ENCODE results near the gene PAK5. TPM values are rescaled to one million over a fixed set of nuclear protein-coding genes. Genes with fewer than 3 reads are reported as not detected.

Gene PAK5
- total RNA-seq, 1 experiment from 2014 or later = not detected

DNA sequence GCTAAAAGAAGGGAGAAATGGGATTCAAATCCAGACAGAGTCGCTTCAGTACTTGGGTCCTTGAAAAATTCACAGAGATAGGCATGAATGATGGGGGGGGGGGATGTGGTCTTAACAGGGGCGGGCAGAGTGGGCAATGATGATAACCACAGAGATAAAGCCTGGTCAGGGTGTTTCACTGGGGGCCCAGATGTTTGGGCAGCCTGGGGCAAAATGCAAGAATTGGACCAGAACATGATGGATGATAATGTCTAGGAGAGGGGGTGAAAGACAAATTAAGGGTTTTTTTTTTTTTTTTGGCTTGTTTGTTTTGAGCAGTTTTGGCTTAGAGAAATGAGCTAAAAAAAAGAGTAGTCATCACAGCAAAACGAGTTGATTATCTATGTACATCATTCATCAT, 267.1 kb downstream of the PAK5 start:
- Histone ChIP-seq H3K9ac (ENCODE audit: low read length) (no peak overlapping the region), H3K9me2 (ENCODE audit: insufficient read depth) (no peaks in the 10 kb centered on the region), H3K9me3 (ENCODE audit: control insufficient read depth in 1 of 2, insufficient read depth in 1 of 2, low read depth in 1 of 2, low read length in 2 of 2) (no peaks in the 10 kb centered on the region), H3K4me3 (replicated peaks in 1 of 2; ENCODE audit: low read depth in 1 of 2, low read length in 2 of 2) (no peak overlapping the region), H3K4me2 (ENCODE audit: low read length) (no peak overlapping the region), H4K20me1 (ENCODE audit: insufficient read depth) (no peaks in the 10 kb centered on the region), H3K79me2 (ENCODE audit: insufficient read depth, low read length) (no peaks in the 10 kb centered on the region), H2AFZ (ENCODE audit: low read depth, low read length, poor library complexity, severe bottlenecking) (no peak overlapping the region), H3K36me3 (ENCODE audit: control insufficient read depth in 1 of 2, insufficient read depth in 2 of 2, low read length in 2 of 2) (no peaks in the 10 kb centered on the region), H3K27me3 (ENCODE audit: insufficient read depth, low read length) (peaks cover 29% of the 10 kb centered on the region; the same call in 1 of the 2 replicates), H3K27ac (ENCODE audit: low read depth, low read length) (no peak overlapping the region), H3K4me1 (ENCODE audit: control insufficient read depth in 1 of 2, insufficient read depth in 2 of 2, low read length in 2 of 2) (no peaks in the 10 kb centered on the region)
- no TSS peak for BruUV-seq (replicated peaks)
- ChIA-PET CTCF (no interaction called here), RAD21 (ENCODE audit: low non-redundant PET in 1 of 2, low total read pairs in 2 of 2, uncharacterized antibody in 2 of 2, unreplicated experiment in 2 of 2) (interaction anchor here in 1 of 2 experiments (0.7 kb wide), 1 partner anchor 12 kb away, joined by 8 read pairs; no protein-coding TSS in a partner anchor), POLR2A (no interaction called here)
- no peak for ATAC-seq
- intact Hi-C loops (cut with micrococcal nuclease) = no loop called here
- no peak for DNase-seq (ENCODE audit: low read depth, low spot score)
- TF ChIP-seq ELF1 (IDR thresholded peaks at IDR 0.05; ENCODE audit: borderline replicate concordance, low read depth) = no peak
- TF ChIP-seq, protein P1, sequence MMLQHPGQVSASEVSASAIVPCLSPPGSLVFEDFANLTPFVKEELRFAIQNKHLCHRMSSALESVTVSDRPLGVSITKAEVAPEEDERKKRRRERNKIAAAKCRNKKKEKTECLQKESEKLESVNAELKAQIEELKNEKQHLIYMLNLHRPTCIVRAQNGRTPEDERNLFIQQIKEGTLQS (IDR thresholded peaks at IDR 0.05) = no peak
- no peak for TF ChIP-seq TCF7L2 (IDR thresholded peaks at IDR 0.05; ENCODE audit: borderline replicate concordance, extremely low read depth, insufficient read depth, insufficient read length)

- ChIA-PET CTCF (no interaction called here), POLR2A (no interaction called here)
- BruUV-seq (replicated peaks) = no TSS peak
- TF ChIP-seq, protein P1 (IDR thresholded peaks at IDR 0.05) = no peak
- no peak for TF ChIP-seq RAD21 (IDR thresholded peaks at IDR 0.05; ENCODE audit: low read depth)
- no peak for TF ChIP-seq EZH2phosphoT487 (IDR thresholded peaks at IDR 0.05; ENCODE audit: borderline replicate concordance)
- TF ChIP-seq TCF7L2 (IDR thresholded peaks at IDR 0.05; ENCODE audit: borderline replicate concordance, extremely low read depth, insufficient read depth, insufficient read length) = no peak
- TF ChIP-seq ELF1 (IDR thresholded peaks at IDR 0.05; ENCODE audit: borderline replicate concordance, low read depth) = no peak
- TF ChIP-seq YY1 (IDR thresholded peaks at IDR 0.05; ENCODE audit: extremely low read depth, insufficient replicate concordance, low read depth, low read length) = no peak
- TF ChIP-seq REST (IDR thresholded peaks at IDR 0.05; ENCODE audit: low read depth) = no peak
- TF ChIP-seq CEBPB (IDR thresholded peaks at IDR 0.05; ENCODE audit: low read depth) = no peak
- TF ChIP-seq CBX3 (IDR thresholded peaks at IDR 0.05; ENCODE audit: low read depth) = no peak
- TF ChIP-seq, protein P2, sequence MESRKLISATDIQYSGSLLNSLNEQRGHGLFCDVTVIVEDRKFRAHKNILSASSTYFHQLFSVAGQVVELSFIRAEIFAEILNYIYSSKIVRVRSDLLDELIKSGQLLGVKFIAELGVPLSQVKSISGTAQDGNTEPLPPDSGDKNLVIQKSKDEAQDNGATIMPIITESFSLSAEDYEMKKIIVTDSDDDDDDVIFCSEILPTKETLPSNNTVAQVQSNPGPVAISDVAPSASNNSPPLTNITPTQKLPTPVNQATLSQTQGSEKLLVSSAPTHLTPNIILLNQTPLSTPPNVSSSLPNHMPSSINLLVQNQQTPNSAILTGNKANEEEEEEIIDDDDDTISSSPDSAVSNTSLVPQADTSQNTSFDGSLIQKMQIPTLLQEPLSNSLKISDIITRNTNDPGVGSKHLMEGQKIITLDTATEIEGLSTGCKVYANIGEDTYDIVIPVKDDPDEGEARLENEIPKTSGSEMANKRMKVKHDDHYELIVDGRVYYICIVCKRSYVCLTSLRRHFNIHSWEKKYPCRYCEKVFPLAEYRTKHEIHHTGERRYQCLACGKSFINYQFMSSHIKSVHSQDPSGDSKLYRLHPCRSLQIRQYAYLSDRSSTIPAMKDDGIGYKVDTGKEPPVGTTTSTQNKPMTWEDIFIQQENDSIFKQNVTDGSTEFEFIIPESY (IDR thresholded peaks at IDR 0.05; ENCODE audit: extremely low read depth, insufficient replicate concordance, low read length) = no peak
- TF ChIP-seq POLR2AphosphoS5 (IDR thresholded peaks at IDR 0.05; ENCODE audit: low read depth, low read length) = no peak
- no peak for TF ChIP-seq SP1 (IDR thresholded peaks at IDR 0.05; ENCODE audit: low read depth)
Observed at GRCh38 chr20:9570612-9571011, 268.3 kb downstream of the PAK5 start.

More at GRCh38 chr20:9570612-9571011, 268.3 kb downstream of the PAK5 start:
- intact Hi-C loops (cut with micrococcal nuclease) = no loop called here
- Histone ChIP-seq H3K4me1 (ENCODE audit: control insufficient read depth in 1 of 2, insufficient read depth in 2 of 2, low read length in 2 of 2) (no peaks in the 10 kb centered on the region), H3K79me2 (ENCODE audit: insufficient read depth, low read length) (no peaks in the 10 kb centered on the region), H3K27me3 (ENCODE audit: insufficient read depth, low read length) (peaks cover 29% of the 10 kb centered on the region; the same call in 1 of the 2 replicates), H3K9me2 (ENCODE audit: insufficient read depth) (no peaks in the 10 kb centered on the region), H3K27ac (ENCODE audit: low read depth, low read length) (no peak overlapping the region), H3K4me3 (replicated peaks in 1 of 2; ENCODE audit: low read depth in 1 of 2, low read length in 2 of 2) (no peak overlapping the region), H4K20me1 (ENCODE audit: insufficient read depth) (no peaks in the 10 kb centered on the region), H2AFZ (ENCODE audit: low read depth, low read length, poor library complexity, severe bottlenecking) (no peak overlapping the region), H3K9me3 (ENCODE audit: control insufficient read depth in 1 of 2, insufficient read depth in 1 of 2, low read depth in 1 of 2, low read length in 2 of 2) (no peaks in the 10 kb centered on the region), H3K4me2 (ENCODE audit: low read length) (no peak overlapping the region), H3K9ac (ENCODE audit: low read length) (no peak overlapping the region), H3K36me3 (ENCODE audit: control insufficient read depth in 1 of 2, insufficient read depth in 2 of 2, low read length in 2 of 2) (no peaks in the 10 kb centered on the region)
- RAD21 ChIA-PET (ENCODE audit: low non-redundant PET in 1 of 2, low total read pairs in 2 of 2, uncharacterized antibody in 2 of 2, unreplicated experiment in 2 of 2) = no interaction called here
- no peak for ATAC-seq
- no peak for DNase-seq (ENCODE audit: low read depth, low spot score)
